SU-DHL-6 (cell line): ENCODE measurements around the gene KIAA1210.

Experiments
- H2AFZ ChIP-seq: fragments of 200-600 bp; sonication (generic); 2 replicates; pipeline ENCODE4 v1.6.1; 2014; ENCODE audit warnings: low read depth, mild to moderate bottlenecking, moderate library complexity, mixed read lengths, antibody characterized with exemption, low read length; ENCODE audit not compliant: severe bottlenecking
- H3F3A ChIP-seq: fragments of 200-600 bp; shearing (Covaris generic); 2 replicates; pipeline ENCODE4 v1.6.0; 2016; ENCODE audit warnings: antibody characterized with exemption, mild to moderate bottlenecking; ENCODE audit not compliant: insufficient read depth
- H3K27ac ChIP-seq: fragments of 200-600 bp; sonication (generic); 2 replicates; pipeline ENCODE4 v1.5.1; 2016; ENCODE audit warnings: low read depth, mild to moderate bottlenecking, low read length, moderate library complexity, mixed read lengths
- H3K27me3 ChIP-seq: fragments of 200-600 bp; sonication (generic), shearing (Covaris generic); 2 replicates; pipeline ENCODE4 v1.6.0; 2014; ENCODE audit warnings: mild to moderate bottlenecking, low read length
- H3K36me3 ChIP-seq: fragments of 200-600 bp; sonication (generic); 2 replicates; pipeline ENCODE4 v1.6.1; 2014; ENCODE audit warnings: mild to moderate bottlenecking, low read length, mixed read lengths
- H3K4me2 ChIP-seq: fragments of 300-600, 200-600 bp; shearing (Covaris generic), sonication (generic); 2 replicates; pipeline ENCODE4 v1.6.0; 2014; ENCODE audit warnings: low read length, low read depth, mild to moderate bottlenecking; ENCODE audit not compliant: poor library complexity, severe bottlenecking
- H3K4me3 ChIP-seq: fragments of 200-600 bp; sonication (generic); 2 replicates; pipeline ENCODE4 v1.5.1; 2014; ENCODE audit warnings: antibody characterized with exemption, low read length, mild to moderate bottlenecking, mixed read lengths; ENCODE audit not compliant: insufficient read depth, poor library complexity, severe bottlenecking
- H3K79me2 ChIP-seq: fragments of 200-600 bp; sonication (generic); 2 replicates; pipeline ENCODE4 v1.6.1; 2014; ENCODE audit warnings: mild to moderate bottlenecking, low read length, moderate library complexity; ENCODE audit not compliant: insufficient read depth
- H3K9ac ChIP-seq: fragments of 200-600 bp; sonication (generic); 2 replicates; pipeline ENCODE4 v1.7.0; 2014; ENCODE audit warnings: mild to moderate bottlenecking, low read length
- H3K9me2 ChIP-seq: fragments of 200-600 bp; sonication (generic); replicated peaks from 2 replicates; pipeline ENCODE4 v1.6.1; 2014; ENCODE audit warnings: low read length; ENCODE audit not compliant: insufficient read depth
- H3K9me3 ChIP-seq: fragments of 200-600 bp; sonication (generic); 2 replicates; pipeline ENCODE4 v1.6.1; 2014; ENCODE audit warnings: low read length, mixed read lengths; ENCODE audit not compliant: insufficient read depth
- H4K20me1 ChIP-seq: fragments of 200-600 bp; sonication (generic); 2 replicates; pipeline ENCODE4 v1.6.1; 2014; ENCODE audit warnings: low read depth, mild to moderate bottlenecking, antibody characterized with exemption, low read length, moderate library complexity, mixed read lengths
- CTCF ChIP-seq: fragments of 200-600 bp; sonication (generic); IDR thresholded peaks from one replicate; pipeline ENCODE4 v1.5.1; 2017; ENCODE audit warnings: antibody characterized with exemption, mild to moderate bottlenecking, low read length, moderate library complexity; ENCODE audit not compliant: insufficient read depth, poor library complexity, severe bottlenecking
- EZH2phosphoT487 ChIP-seq: fragments of 200-600 bp; sonication (generic), shearing (Covaris generic); conservative IDR thresholded peaks from 2 replicates; pipeline ENCODE4 v1.6.1; 2018; ENCODE audit warnings: mild to moderate bottlenecking, antibody characterized with exemption, low read length, moderate library complexity, mixed read lengths

Gene KIAA1210

GRCh38 chrX:119087121-119087520, 40.5 kb downstream of the KIAA1210 start:
- TF ChIP-seq CTCF (no peak), EZH2phosphoT487 (no peak)

GRCh38 chrX:119084766-119085165, 42.8 kb downstream of the KIAA1210 start:
- TF ChIP-seq CTCF = no peak
- Histone ChIP-seq H4K20me1 (no peaks in the 10 kb centered on the region), H3K9me3 (no peaks in the 10 kb centered on the region), H2AFZ (no peak overlapping the region), H3K4me2 (no peak overlapping the region), H3K36me3 (no peaks in the 10 kb centered on the region), H3K4me3 (no peak overlapping the region), H3K79me2 (no peaks in the 10 kb centered on the region), H3K9me2 (no peaks in the 10 kb centered on the region), H3K27ac (no peak overlapping the region), H3K27me3 (no peaks in the 10 kb centered on the region), H3F3A (no peaks in the 10 kb centered on the region), H3K9ac (no peak overlapping the region)

More at GRCh38 chrX:119087121-119087520, 40.5 kb downstream of the KIAA1210 start:
- Histone ChIP-seq H3K4me3 (no peak overlapping the region), H4K20me1 (no peaks in the 10 kb centered on the region), H3K27me3 (no peaks in the 10 kb centered on the region), H3K4me2 (no peak overlapping the region), H3K9me3 (no peaks in the 10 kb centered on the region), H3K79me2 (no peaks in the 10 kb centered on the region), H3K9me2 (no peaks in the 10 kb centered on the region), H3F3A (no peaks in the 10 kb centered on the region), H3K36me3 (no peaks in the 10 kb centered on the region), H2AFZ (no peak overlapping the region), H3K9ac (no peak overlapping the region), H3K27ac (no peak overlapping the region)

GRCh38 chrX:119082278-119082677, 45.3 kb downstream of the KIAA1210 start:
- Histone ChIP-seq H3K9me2 (no peaks in the 10 kb centered on the region), H3K27ac (no peak overlapping the region), H3K9ac (no peak overlapping the region), H3K27me3 (no peaks in the 10 kb centered on the region), H3K36me3 (no peaks in the 10 kb centered on the region), H3K9me3 (no peaks in the 10 kb centered on the region), H3K79me2 (no peaks in the 10 kb centered on the region), H3K4me3 (no peak overlapping the region), H2AFZ (no peak overlapping the region), H3F3A (no peaks in the 10 kb centered on the region), H3K4me2 (no peak overlapping the region), H4K20me1 (no peaks in the 10 kb centered on the region)
- TF ChIP-seq EZH2phosphoT487 (no peak), CTCF (no peak)
